Activated CD8-positive, alpha-beta memory T cell treated with anti-CD3 and anti-CD28 coated beads, Interleukin-2, amount 50 U/mL, for 48 hours (primary cell): ENCODE measurements around the gene GNG4.
A peak's percentile ranks its signal among the peaks of the same experiment; 100 is the strongest.
"Not testable (repeated sequence)": the region's sequence is repeated elsewhere in the genome, so short reads cannot be mapped to it uniquely, and the experiment has no call there.

Experiments used
- DNase-seq: peaks from one replicate; pipeline ENCODE4 v3.0.0-alpha.2; 2020

The GNG4 gene

GRCh38 chr1:235579891-235580290 lies 69.7 kb downstream of the GNG4 start:
- no peak for DNase-seq

- no peak for DNase-seq
Observed at GRCh38 chr1:235575597-235575996, 74.0 kb downstream of the GNG4 start.

DNA sequence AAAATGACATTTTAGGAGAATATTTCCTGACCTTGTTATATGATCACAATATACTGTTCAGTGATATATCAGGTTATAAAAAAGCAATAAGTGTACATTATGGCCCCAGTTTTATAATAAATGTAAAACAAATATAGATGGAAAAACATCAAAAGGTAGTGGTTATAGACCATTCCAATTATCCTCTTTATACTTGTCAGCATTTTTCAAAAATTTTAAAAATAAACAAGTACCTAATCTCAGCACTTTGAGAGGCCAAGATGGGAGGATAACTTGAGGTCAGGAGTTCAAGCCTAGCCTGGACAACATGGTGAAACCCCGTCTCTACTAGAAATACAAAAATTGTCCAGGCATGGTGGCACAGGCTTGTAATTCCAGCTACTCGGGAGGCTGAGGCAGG lies 75.7 kb downstream of the GNG4 start:
- DNase-seq: no peak

GRCh38 chr1:235572971-235573370 lies 76.6 kb downstream of the GNG4 start:
- DNase-seq: not testable (repeated sequence)

DNA sequence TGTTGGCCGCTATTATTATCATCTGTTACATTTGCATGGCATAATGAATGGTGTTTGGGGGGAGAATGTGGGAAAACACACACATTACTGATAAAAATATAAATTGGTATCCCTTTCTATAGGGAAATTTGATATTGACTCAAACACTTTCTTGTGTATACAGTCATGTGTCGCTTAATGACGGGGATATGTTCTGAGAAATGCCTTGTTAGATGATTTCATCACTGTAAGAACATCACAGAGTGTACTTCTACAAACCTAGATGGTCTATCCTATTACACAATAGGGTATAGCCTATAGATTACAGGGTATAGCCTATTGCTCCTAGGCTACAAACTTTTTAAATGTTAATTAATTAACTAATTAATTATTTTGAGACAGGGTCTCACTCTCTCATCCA lies 78.1 kb downstream of the GNG4 start:
- DNase-seq: no peak

- no peak for DNase-seq
Observed at GRCh38 chr1:235567812-235568503, 81.6 kb downstream of the GNG4 start.

GRCh38 chr1:235566084-235566483 lies 83.5 kb downstream of the GNG4 start:
- DNase-seq: no peak

GRCh38 chr1:235563513-235564061 lies 86.0 kb downstream of the GNG4 start:
- DNase-seq: no peak

DNA sequence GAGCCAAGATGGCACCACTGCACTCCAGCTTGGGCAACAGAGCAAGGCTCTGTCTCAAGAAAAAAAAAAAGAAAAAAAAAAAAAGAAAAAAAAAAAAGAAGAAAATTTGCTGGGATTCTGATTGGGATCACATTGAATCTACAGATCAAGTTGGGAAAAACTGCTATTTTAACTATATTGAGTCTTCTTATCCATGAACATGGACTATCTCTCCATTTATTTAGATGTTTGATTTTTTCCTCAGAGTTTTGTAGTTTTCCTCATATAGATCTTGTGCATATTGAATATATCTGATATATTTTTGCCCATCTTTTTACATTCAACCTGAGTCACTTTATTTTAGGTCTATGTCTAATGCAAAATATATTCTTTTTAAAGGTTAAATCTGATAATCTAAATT lies 87.0 kb downstream of the GNG4 start:
- no peak for DNase-seq

GRCh38 chr1:235558621-235559169 lies 90.9 kb downstream of the GNG4 start:
- DNase-seq: no peak

GRCh38 chr1:235557495-235557894 lies 92.1 kb downstream of the GNG4 start:
- DNase-seq: peak; percentile 59

GRCh38 chr1:235556807-235557206 lies 92.8 kb downstream of the GNG4 start:
- no peak for DNase-seq

- DNase-seq: no peak
Observed at GRCh38 chr1:235553112-235553551, 96.5 kb downstream of the GNG4 start.

GRCh38 chr1:235552146-235552716 lies 97.4 kb downstream of the GNG4 start:
- no peak for DNase-seq

DNA sequence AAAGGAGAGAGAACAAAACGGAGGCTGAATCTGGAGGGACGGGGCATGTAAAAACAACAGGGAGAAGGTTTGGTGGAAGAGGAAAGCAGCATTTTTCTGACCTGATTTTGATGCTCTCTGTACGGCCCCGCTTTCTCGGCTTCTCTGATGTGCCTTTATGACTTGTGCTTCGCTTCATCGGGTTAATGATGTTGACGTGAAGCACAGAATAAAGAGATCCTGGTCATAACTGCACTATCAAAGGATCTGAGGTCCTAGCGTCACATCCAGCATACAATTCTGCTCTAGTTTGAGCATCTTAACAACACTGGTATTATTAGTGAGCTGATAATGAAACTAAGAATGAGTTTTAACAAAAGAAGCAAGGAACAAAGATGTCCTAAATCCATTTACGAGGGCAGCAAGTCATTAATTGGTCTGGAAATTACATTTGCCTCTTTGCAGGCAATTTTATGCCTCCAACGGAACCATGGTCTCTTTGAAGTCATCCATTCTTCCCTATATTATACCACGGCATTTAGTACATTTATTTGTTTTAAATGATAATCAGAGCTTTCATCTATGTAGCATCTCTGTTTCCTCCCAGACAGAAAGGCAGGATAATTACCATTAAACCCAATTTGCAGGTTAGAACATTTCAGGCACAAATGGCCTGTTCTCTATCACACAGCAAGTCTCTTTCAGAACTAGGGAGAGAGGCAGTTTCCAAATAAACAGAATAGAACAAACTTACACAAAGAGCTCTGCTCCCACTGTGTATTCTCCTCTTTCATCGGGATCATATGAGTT lies 100.0 kb downstream of the GNG4 start:
- no peak for DNase-seq

GRCh38 chr1:235546369-235547155 lies 103.0 kb downstream of the GNG4 start:
- DNase-seq: not testable (repeated sequence)

GRCh38 chr1:235545292-235545930 lies 104.2 kb downstream of the GNG4 start:
- no peak for DNase-seq

DNA sequence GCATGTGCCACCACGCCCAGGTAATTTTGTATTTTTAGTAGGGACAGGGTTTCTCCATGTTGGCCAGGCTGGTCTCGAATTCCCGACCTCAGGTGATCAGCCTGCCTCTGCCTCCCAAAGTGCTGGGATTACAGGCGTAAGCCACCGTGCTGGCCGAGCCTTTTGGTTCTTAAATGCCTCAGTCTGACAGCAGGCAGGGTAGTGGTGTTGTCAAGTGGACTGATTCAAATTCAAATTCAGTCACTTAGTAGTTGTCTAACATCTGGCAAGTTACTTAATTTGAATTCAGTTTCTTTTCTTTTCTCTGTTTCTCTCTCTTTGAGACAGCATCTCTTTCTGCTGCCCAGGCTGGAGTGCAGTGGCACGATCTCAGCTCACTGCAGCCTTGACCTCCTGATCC lies 106.7 kb downstream of the GNG4 start:
- not testable (repeated sequence) for DNase-seq

DNA sequence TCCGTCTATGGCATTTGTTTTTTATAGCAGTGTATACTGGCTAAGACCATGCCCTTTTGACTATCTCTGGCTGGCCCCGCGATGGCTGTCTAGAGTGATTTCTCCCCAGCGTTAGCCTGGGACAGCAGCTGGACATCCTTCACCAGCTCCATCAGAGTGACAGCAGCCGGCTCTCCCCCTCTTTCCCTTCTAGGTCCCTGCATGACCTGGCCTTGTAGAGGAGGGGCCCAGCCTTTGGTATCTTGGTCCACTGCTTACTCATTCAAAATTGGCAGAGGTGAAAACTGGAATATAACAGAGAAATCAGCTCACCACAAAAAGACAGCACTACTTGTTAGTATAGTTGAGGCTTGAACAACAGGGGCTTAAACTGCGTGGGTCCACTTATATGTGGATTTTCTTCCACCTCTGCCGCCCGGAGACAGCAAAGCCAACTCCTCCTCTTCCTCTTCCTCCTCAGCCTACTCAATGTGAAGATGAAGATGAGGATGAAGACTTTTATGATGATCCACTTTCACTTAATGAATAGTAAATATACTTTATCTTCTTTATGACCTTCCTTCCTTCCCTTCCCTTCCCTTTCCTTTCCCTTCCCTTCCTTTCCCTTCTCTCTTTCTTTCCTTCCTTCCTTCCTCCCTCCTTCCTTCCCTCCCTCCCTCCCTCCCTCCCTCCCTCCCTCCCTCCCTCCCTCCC lies 116.0 kb downstream of the GNG4 start:
- DNase-seq: no peak

DNA sequence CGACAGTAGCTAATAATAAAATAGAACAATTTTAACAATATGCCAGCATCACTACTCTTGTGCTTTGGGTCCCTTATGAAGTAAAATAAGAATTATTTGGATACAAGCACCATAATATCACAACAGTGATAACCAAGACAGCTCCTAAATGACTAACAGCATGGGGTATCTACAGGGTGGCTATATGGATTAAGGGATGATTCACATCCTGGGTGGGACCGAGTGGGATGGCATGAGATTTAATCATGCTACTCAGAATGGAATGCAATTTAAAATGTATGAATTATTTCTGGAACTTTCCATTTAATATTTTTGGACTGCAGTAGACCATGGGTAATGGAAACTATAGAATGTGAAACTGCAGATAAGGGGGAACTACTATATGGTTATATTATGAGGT lies 117.2 kb downstream of the GNG4 start:
- no peak for DNase-seq

DNA sequence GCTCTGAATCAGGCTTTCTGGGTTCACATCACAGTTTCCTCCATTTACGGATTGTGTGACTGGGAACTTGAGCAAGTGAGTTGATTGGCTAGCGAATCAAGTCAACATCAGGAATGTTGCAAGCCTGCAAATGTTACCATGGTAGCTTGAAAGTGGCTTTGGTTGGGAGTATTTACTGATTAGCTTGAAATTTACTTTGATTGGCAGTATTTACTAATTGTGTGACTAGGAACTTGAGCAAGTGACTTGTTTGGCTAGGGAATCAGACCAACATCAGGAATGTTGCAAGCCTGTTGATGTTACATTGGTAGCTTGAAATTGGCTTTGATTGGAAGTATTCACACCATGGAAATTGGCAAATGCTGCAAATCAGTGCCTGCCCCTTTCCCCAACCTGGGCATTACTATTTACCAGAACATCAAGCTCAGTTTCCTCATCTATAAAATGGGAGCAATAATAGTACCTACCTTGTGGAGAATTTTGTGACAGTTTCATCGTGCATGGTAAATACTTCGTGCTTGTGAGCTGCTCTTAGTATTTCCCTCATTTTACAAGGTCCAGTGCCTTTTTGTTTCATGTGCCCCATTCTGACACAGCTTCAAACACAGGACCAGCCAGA lies 122.3 kb downstream of the GNG4 start:
- DNase-seq: no peak
